Ecto neural progenitor cell (in vitro differentiated cells): ENCODE measurements around the gene ISCA2.
A peak's percentile ranks its signal among the peaks of the same experiment; 100 is the strongest.

ENCODE experiments used
- DNase-seq: peaks from one replicate; pipeline ENCODE4 v3.0.0-alpha.2; 2018; ENCODE audit warnings: low spot score

The ISCA2 gene

DNA sequence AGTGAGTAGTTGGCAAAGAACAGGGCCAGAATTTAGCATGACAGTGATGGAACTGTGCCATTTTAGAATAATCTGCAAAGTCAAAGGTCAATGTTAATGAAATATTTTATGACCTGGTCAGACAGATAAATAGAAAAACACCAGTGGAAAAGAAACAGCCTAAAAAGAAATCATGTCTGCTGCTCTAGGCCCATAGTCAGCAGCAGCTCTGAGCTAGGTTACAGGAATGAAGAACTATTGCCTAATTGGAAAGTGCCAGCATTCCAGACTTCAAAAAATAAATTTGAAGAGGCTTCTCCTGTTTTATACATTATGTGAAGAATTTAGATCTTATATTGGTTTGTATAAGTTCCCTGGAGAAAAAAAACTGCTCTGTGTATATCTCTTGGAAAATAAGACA is 10.2 kb upstream of the ISCA2 start:
- DNase-seq, result no peak

DNA sequence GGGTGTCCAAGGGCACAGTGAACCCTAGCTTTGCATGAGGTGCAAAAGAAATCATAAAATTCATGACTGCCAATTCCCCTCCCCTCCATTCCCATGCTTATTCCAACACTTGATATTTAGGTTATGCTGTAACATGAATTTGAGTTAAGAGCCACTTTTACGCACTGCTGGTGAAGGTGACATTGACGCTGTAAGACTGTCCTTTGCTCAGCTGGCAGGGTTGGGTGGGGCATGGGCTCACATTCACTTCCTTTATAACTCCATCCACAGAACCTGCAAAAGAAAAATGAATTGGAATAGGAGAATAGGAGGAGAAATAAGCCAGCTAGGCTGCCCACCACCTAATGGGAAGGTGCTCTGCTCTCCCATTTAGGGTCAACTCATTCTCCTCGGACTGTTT is 7.4 kb upstream of the ISCA2 start:
- DNase-seq, result no peak

DNA sequence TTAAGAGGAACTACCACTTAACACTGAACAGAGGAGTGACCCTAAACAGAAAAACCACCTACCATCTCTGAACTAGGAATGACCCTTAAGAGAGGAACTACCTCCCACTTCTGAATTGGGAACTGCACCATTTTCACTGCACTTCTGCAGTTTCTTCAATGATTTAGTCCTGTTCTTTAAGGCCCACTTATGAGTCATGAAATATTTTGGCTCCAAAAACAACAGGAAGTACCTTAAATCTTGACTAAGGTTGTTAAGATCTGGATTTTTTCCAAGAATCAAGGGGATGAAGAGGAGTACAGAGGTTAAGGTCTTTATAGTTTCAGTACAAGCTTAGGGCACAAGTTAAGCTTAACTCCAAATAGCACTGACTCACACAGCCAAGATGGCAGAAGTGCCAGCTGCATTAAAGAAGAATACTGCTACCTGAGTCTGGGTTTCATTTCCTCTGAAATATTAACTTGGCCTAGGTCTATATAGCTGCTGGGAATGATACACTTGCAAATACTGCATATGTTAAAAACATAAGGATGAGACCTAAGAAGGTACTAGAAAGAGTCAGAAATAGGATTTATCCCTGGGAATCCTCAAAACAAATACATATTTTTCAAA is 4.7 kb upstream of the ISCA2 start:
- no peak for DNase-seq

GRCh38 chr14:74490486-74490885 is 3.1 kb upstream of the ISCA2 start:
- DNase-seq, result no peak

- DNase-seq, result no peak
Observed at GRCh38 chr14:74491956-74492775, 1.4 kb upstream of the ISCA2 start.

DNA sequence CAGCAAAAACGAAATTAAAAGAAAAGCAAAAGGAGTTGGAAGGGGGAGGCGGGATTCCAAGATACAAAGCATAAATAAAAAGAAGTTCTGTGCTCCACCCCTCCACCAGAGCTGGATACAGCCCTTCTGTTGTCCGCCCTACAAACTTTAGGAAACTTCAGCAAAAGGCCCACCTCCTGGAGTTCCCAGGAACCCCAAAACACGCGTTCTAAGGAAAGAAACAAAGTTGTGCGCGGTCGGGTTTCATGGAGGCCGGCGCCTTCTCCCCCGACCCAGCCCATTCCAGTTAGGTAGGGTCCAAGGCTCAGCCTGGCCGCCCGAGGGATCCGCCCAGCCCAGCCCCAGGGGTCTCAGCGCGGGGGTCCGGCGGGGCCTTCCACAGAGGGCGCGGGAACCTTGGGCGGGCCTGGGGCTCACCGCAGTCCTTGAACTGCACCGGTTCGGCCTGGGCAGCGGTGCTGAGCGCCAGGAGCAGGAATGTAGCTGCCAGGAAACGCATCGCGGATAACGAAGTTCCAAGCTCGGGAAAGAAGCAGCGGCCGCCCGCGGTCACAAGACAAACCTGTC is 706 bp upstream of the ISCA2 start, which contains the start of gene NPC2:
NPC2 (minus strand) TSS at position 530 of the 567 bp plus-strand sequence; CDS start at position 499, 31 bp downstream.
- no peak for DNase-seq

DNA sequence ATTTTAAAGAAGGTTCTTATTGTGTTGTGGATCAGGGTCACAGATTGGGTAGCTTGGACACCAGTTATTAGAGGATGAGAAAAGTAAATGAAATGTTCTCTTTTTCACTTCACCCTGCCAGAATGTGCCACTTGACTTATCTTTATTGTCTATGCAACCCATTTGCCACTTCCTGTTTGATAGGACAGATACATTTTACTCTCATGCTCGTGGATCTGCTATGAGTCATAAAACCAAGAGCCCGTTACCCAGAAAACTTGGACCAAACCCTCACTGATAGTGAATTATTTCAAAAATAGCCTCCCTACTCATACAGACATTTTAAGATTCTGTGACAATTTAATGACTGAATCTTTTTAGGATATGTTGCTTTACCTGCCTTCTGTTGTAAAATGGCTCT is 1.8 kb downstream of the ISCA2 start:
- no peak for DNase-seq

DNA sequence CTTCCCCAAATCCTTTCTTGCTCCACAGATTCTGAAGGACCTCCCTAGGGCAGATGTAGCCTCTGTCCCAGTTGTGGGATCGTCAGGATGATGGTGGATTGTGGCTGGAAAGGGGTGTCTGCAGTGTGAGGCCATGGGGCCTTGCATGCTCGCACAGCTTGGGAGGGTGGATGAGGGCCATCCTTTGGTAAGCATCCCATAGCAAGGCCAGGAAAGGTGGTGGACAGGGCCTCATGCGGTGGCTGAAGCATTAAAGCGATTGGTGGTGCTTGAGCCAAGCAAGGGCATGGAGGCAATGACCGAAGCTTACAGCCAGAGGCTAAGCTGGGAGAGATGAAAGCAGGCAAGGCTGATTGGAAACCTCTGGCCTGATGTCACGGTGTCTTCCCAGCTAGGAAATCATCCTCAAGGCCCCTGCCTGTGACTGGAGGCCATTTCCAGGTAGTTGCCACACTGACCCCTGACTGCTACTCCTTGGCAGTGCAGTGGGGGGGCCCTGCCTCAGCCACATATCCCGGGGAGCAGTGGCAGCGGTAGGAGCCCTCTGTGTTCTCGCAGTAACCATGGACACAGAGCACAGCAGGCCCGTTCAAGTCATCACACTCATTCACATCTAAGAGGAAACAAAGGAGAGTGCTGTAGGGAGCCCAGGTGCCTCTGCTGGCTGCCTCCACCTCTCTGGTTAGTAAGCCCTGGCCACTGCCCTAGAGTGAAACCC is 7.0 kb downstream of the ISCA2 start:
- DNase-seq, result peak; percentile 61

GRCh38 chr14:74501135-74501614 is 7.6 kb downstream of the ISCA2 start:
- peak; percentile 78 for DNase-seq

DNA sequence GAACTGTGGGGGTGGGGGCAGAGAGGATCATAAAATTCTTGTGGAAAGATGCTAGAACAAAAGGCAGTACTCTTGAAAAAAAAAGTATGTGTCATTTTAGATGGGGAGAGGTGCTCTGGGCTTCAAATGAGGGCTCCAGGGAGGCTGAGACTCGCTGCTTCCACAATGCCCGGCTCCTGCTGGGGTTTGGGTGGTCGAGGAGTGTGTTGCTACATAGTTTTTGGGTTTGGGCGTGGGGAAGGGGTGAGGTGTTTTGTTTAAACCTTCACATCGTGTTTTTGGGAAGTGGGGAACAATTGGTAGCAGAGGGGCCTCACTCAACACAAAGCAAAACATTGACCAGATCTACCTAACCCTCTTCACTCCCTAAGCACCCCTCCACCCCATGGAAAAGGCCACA is 8.1 kb downstream of the ISCA2 start:
- no peak for DNase-seq

DNA sequence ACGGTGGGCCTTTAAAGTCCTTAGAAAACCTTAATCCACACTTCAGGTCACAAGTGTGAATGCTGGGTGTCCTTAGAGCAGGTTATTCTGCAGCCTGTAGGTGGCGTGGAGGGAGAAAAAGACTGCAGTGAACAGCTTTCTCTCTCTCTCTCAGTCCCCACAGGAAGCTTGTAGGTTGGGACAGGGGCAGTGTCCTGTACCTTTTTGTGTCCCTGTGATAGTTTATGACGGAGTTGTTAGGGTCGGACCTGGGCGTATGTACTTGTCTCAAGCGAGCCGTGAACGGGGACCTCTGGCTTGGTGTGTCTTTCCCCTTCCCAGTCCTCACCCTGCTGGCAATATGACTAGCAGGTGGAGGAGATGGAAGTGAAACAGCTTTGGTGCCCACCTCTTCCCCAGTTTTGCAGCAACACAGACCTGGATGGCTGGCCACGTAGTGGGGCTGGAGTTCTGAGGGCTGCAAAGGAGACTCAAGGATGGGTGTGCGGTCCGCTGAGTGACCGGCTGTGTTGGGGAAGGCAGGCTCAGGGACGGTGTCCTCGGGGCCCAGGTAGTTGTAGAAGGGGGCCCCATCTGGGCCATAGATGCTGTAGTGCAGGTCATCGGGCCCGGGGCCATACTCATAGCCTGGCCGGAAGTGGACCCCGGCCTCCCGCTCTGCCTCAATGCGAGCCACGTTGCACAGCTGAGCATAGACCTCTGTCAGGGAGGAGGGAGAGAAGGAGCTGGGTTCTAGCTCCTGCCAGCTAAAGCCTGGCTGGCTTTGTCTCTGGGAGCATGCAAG is 8.9 kb downstream of the ISCA2 start:
- DNase-seq, result no peak

GRCh38 chr14:74503291-74503937 is 9.8 kb downstream of the ISCA2 start:
- DNase-seq, result no peak

GRCh38 chr14:74503938-74504335 is 10.4 kb downstream of the ISCA2 start:
- DNase-seq, result no peak

DNA sequence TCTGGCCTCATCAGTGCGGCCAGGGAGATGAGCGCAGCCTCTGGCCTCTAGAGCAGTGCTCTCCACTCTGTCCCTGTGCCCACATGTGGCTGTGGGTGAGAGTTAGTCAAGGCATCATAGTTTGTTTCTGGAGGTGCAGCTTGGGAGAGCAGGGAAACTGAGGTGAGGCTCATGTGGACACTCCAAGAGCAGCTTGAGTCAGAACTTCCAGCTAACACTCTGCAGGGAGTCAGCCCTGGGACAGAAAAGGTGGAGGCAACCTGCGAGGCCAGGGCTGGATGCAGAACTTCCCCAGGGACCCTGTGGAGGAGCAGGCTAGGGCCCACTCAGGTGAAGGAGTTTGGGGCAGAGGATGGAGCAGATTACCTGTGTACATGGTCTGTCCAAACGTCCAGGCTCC is 10.8 kb downstream of the ISCA2 start:
- DNase-seq, result no peak

GRCh38 chr14:74504874-74505720 is 11.5 kb downstream of the ISCA2 start:
- no peak for DNase-seq

- DNase-seq, result no peak
Observed at GRCh38 chr14:74505831-74506230, 12.3 kb downstream of the ISCA2 start.

DNA sequence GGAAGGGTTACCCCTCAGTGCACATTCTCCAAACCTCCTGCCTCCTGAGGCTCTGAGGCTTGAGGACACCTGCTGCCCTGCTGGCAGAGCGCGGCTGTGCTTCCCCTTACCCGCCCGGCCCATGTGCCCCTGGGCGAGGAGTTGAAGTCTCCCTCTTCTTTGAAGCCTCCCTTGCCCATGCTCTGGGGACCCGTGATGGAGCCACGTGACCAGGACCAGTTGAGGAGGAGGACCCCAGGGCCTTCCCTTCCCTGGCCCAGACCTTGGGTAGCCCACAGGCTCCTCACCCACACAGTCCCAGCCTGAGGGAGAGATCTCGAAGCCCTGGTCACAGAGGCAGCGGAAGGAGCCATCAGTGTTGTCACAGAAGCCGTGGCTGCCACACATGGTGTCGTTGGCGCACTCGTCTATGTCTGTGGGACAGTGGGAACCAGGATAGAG is 12.9 kb downstream of the ISCA2 start:
- DNase-seq, result no peak

GRCh38 chr14:74507085-74507484 is 13.5 kb downstream of the ISCA2 start:
- no peak for DNase-seq

DNA sequence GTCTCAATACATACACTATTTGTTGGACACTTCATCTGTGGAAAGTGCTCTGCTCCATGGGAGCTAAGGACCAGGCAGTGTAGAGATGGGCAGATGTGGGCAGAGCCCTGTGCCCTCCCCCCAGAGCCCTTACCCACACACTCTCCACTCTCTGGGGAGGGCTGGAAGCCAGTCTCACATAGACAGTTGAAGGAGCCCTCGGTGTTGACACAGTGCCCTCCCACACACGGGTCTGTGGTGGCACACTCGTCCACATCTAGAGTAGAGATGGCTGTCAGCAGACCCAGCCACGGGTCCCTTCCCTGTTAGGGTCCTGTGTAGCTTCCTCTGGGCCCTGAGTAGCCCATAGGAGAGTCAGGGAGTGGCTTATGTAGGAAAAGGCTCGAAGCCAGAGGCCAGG is 14.3 kb downstream of the ISCA2 start:
- DNase-seq, result no peak

DNA sequence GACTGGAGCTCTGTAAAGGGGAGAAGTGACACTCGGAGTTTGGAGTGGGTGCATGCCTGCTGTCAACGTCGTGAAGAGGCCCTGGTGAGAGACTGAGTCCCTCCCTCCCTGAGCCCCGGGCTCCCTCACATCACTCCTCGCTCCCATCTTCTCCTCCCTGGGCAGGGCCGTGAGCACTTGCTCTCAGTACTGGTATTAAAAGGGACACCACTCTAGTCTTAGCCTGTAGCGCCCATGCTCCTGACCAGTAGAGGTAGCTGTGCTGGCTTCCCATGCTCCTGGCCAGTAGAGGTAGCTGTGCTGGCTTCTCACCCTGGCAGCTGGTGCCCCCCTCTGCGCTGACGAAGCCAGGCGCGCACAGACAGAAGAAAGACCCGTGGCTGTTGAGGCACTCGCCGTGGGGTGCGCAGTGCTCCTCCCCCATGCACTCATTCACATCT is 14.7 kb downstream of the ISCA2 start:
- DNase-seq, result peak; percentile 72
